ENCODE results near the gene ADAM19.
A peak's percentile ranks its signal among the peaks of the same experiment; 100 is the strongest.

ADAM19 gene

DNA sequence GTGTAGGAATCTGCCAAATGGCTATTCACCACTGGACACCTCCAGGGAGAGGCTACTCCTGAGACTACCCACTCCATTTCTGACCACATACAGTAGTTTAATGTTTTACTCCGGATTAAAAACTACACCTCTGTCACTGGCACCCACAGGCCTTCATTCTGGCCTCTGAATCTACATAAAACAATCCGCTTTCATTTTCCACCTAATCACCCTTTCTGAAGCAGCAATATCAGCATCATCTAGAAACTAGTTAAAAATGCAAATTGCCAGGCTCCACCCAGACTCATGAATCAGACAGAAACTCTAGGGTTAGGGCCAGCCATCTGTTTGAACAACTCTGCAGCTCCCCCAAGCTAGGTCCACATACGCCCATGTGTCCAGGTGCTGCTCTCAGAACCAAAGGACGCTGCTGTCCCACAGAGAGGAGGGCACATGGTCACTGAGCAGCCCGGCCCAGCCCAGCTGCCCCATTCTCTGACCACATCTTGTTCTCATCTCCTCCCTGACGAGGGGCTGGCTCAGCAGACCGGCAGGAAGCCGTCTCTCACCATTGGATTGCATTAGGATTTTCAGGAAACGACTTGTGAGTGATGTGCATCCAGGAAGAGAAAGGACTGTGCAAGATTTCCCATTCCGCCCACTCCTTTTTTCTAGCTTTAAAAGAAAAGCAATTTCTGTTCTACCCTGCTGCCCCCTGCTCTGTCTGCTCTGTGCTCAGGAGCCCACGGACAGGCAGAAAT, 34.7 kb downstream of the ADAM19 start:
- peak; percentile 36 for DNase-seq

DNA sequence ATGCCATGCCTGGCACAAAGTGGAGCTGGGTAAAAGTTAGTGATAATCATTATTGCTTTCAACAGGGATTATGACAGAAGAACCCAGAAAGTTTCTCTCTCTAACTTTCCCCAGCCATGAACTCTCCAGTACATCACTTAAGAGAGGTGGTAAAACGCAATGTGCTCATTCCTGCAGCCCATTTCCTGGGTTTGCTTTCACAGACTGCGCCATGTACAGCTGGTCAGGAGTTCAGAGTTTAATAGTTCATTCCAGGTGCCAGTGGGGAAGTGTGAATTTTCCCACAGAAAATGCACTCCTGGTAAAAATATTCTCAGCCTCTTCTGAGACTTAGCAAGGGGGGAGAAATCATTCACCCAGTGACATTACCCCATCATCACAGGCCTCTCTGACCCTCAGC, 35.5 kb downstream of the ADAM19 start:
- DNase-seq = no peak

DNA sequence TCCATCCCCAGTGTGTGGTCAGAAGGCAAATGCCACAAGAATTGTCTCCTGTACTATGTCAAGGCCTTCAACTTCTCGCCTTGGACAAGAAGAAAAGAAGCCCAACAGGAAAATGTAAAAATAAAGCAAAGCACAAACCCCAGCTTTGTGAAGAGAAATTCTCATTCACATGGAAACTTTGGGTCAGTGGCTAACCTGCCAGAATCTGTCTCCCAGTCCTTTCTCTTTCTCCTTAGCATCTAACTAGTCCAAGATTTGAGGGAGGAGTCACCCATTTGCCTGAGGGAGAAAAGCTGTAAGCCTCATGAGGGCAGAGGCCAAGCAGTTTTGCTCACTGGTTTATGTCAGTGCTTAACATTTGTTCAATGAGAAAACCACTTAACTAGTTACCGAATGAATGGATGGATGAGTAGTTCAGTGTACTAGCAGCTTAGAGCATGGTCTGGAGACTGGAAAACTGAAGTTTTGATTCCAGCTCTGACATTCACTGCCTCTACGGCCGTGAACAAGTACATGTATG, 36.0 kb downstream of the ADAM19 start:
- no peak for DNase-seq

DNA sequence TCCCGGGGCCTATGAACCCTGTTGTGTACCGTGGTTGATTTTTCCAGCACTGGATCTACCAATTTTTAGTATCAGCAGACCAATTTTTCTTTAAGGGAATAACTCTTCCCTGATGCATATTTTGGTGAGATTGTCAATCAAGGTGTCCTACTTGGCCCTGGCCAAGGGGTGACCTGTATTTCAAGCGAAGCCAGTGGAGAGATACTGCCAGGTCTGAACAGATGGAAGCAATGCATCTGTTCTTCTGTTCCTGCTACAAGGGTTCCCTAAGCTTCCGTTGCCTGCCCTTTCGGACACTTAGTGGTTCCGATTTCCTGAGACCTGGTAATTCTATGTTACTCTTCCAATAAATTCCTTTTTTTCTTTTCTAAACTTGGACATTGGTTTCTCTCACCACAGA, 37.3 kb downstream of the ADAM19 start:
- DNase-seq = no peak

DNA sequence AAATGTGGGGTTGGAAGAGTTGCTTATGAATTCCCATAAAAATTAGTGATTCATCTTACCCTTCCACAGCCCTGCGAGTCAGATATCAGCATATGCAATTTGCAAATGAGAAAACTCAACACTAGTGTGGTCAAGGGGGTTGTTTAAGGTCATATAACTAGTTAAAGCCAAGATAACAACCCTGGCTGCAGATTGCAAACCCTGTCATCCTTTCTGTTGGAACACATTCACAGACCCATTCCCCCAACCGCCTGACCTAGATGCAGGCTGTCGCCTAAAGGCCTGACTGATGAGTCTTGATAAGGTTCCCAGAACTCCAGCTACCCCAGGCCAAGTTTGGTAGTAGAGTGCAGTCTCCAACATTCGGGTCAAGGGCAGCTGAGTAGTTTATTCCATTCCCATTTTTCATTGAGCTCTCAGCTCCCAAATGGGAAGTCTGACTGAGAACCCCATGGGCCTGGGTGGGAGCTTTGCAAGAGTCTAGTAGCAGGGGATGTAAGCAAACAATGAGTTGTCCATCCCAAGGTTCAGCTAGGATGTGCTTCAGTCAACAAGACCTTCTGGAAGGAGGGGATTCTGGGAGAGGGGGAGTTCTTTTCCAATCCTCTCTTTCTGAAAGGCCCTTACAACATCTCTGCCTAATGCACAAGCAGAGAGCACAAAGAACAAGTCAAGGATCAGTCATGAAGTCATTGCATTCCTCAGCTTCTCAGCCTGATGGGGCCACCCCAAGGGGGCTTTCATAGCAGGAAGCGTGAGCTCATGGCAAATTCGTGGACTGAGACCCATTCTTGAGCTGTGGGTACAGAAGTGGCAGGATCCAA, 40.3 kb downstream of the ADAM19 start:
- no peak for DNase-seq

DNA sequence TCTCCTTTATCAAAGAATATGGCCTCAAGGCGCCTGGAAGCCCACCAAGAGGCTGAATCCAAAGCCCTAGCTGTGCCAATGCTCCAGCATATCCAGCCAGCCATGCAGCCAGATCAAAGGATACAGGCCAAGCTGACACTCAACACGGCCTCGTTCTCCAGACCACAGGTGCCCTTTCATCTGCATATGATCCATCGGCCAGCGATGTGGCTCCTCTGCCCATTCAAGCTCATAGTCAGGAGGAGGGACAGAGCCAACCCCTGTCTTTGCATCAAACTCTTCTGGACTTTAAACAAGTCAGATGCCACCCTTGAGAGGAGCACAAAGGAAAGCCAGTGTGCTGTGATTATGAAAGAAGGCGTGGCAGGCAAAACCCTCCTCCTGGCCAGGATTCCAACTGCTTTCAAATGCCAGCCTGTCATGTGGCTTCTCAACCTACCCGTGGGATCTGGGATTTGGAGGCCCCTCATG, 42.5 kb downstream of the ADAM19 start:
- no peak for DNase-seq

DNA sequence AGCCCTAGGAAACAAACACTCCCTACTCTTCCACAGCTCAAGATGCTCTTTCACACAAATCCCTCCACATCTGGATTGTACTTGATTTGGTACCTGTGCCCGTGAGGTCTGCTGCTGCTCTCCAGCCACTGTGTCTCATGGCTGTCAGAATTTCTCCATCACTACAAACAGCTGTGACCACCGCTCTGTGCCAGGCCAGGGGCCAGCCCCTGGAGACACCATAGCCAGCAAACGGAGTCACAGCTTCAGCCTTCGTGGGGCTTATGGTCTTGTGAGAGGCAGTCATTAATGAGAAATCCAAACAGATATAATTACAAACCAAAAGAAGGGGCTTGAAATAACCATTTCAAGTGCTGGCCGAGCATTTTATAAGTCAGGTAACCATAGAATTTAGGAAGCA, 43.6 kb downstream of the ADAM19 start:
- no peak for DNase-seq

DNA sequence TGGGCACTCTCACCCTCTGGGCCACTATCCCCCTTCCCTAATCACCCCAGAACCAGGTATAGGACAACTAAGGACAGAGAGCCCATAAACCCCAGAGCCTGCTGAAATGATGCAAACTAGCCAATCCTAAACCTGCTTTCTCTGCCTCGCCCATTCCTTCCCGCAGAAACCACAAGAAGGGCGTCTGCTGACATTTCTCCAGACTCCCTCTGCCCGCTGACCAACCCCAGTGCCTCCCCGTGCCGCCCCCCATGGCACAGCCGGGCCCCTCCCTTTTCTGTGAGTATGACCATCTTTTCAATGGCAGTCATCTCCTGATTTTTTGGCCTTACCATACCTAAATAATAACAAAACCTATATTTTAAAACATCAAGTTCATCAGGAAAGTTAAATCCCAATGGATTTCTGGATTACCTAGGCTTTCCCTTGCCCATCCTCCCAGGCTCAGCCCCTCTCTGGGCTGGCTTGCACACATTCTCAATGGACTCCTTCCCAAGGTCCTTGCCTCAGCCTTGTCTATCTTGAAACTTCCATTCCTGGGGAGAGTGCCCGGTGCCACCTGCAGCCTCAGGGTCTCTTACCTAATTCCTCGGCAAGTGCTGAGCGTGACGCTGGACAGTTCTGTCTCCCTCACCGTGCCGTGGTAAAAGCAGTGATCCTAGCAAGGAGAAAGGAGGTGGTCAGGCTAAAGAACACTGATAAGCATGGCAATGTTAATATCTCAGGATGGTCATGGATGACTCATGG, 45.2 kb downstream of the ADAM19 start:
- DNase-seq = no peak

DNA sequence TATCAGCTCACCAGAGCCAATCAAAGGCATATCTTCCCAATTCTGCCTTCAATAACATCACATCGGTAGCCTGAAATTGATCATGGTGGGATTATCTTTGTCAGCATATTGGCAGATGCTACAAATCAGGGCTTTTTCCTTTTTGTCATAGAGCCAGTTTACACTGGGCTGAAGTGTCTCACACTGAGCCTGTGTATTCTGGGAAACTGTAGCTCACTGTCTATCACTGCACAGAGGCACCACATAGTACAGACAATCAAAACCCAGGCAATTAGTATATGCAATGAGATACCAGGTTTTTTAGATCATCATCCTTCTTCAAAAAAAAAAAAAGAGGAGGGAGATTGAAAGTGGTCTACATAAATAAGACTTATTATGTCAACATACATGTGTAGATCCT, 46.6 kb downstream of the ADAM19 start:
- DNase-seq = no peak

DNA sequence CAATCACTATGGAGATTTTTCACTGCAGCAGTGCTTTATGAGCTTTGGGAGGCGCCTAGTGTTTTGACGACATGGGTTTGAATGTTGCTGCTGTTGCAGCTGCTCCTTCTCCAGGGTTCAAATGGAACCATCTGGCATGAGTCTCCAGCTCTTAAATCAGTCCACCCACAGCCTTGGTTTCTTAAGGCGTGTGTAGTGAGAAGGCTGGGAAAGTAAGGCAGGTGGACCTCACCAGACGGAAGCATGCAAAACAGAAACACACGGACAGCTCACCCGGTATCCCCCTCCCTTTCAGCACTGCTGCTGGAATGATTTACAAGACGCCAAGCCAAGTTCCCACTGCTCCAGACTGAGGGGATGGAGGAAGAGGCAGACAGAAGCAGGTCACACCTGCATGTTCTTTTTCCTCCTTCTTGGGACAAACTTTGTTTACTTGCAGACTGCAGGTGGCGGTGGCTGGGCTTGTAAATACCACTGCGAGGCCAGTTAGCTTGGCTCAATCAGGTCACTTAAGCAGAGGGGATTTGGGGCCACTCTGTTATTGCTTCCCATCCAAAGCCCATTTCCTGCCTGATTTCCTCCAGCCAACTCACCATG, 47.4 kb downstream of the ADAM19 start:
- peak; percentile 15 for DNase-seq

DNA sequence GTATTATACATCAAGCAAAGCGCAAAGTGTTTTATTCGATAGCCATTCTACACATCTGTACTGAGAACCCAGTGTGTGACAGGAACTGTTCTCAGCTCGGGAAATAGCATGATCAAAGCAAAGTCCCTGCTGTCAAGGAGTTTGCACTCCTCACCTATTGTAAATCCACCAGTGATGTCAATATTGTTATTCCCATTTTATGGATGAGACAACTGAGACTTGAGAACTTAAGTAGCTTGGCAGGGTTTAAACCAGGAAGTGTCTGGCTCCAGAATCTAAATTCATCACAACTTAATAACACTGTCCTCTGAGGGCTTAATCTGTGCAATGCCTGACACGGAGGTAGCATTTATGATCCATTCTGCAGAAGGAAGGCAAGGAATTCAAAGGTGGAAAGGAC, 50.7 kb downstream of the ADAM19 start:
- no peak for DNase-seq

- DNase-seq = no peak
Measured at GRCh38 chr5:157523976-157524375, 51.6 kb downstream of the ADAM19 start.

DNA sequence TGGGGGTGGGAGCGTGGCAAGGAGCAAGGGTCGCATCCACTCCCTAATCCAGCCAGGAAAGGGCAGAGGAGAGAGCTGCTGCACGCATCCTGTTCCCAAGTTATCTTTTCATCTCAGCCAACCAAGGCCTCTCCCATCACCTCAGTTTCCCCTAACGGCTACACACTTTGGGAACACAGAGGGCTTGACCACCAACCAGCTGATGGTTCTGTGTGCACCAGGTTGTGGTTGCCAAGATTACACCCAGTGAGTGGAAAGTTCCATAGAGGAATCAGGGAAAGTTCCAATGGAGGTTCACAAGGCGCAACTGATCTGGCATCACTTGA, 53.9 kb downstream of the ADAM19 start:
- DNase-seq = no peak

DNA sequence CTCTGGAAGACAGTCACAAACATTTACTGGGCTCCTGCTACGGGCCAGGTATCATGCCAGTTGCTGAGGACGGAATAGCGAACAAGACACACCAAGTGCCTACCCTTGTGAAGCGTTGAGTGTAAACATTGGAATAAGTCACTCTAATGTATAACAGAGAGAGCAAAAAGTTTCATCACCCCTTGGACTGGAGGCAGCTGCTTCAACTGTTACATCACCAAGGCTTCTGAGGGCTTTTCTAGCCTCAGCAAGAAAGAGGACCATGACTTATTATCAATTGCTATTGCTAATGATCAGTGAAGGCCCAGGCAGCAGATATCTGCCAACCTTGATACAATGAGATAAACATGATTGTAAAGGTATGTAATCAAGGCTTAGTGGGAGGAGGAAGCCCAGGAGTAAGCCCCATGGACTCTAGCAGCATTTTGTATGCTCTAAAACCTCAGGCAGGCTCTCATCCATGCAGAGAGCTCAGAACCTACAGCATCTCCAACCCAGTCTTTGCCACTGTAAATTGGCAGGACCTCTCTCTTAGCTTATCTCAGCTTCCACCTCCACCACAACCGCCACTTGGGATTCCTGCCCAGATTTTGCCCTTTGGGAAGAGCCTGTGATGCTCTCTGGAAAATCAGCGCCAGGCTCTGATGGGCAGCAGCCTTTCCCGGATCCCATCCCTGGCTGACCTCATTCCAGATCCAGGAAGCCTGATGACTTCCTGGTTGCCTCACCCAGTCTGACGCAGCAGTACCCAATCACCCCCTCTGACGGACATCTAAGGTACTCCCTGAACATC, 54.5 kb downstream of the ADAM19 start:
- no peak for DNase-seq

GRCh38 chr5:157519579-157520253, 55.9 kb downstream of the ADAM19 start:
- DNase-seq = no peak

GRCh38 chr5:157518963-157519362, 56.6 kb downstream of the ADAM19 start:
- DNase-seq = no peak

- no peak for DNase-seq
Measured at GRCh38 chr5:157516626-157517325, 58.8 kb downstream of the ADAM19 start.

GRCh38 chr5:157516006-157516405, 59.6 kb downstream of the ADAM19 start:
- DNase-seq = no peak

GRCh38 chr5:157514974-157515373, 60.6 kb downstream of the ADAM19 start:
- DNase-seq = no peak

GRCh38 chr5:157513182-157513581, 62.4 kb downstream of the ADAM19 start:
- DNase-seq = no peak
